ENCODE results near the gene SLC25A45.

GRCh38 chr11:65354265-65355012 lies 28.0 kb downstream of the SLC25A45 start, which contains the start of gene TIGD3:
- TF ChIP-seq CTCF (conservative IDR thresholded peaks at IDR 0.05; ENCODE audit: low read depth in 2 of 2) (no peak), EZH2phosphoT487 (IDR thresholded peaks at IDR 0.05; ENCODE audit: unreplicated experiment) (no peak), EZH2 (IDR thresholded peaks at IDR 0.05; ENCODE audit: low read depth, unreplicated experiment) (no peak), REST (IDR thresholded peaks at IDR 0.05; ENCODE audit: unreplicated experiment) (peak; percentile 95), POLR2AphosphoS5 (IDR thresholded peaks at IDR 0.05; ENCODE audit: low read depth) (peak; percentile 49; the same call in 1 of the 2 replicates), ETS1 (IDR thresholded peaks at IDR 0.05) (no peak), JUNB (IDR thresholded peaks at IDR 0.05; ENCODE audit: unreplicated experiment) (no peak), ZNF114 (CRISPR knock-in tag; IDR thresholded peaks at IDR 0.05) (no peak), ZNF331 (CRISPR knock-in tag; IDR thresholded peaks at IDR 0.05; ENCODE audit: low read depth) (no peak), CREB1 (CRISPR knock-in tag; IDR thresholded peaks at IDR 0.05; ENCODE audit: low read depth) (no peak), NANOG (IDR thresholded peaks at IDR 0.05; ENCODE audit: borderline replicate concordance) (no peak), STAT1 (IDR thresholded peaks at IDR 0.05; ENCODE audit: unreplicated experiment) (no peak)

All from GM23338 (cell line).